Lung (tissue), 12 donors: Measurements from ENCODE around the gene KCNE1. TPM values are rescaled to one million over a fixed set of nuclear protein-coding genes. Genes with fewer than 3 reads are reported as not detected.

ENCODE experiments used
- ATAC-seq: fragments of 200-7000 bp; cut with Tn5 transposase; one replicate; pipeline ENCODE4 v1.9.1; 2020; ENCODE audit warnings: moderate number of reproducible peaks; ENCODE audit not compliant: insufficient read depth, low FRiP score
- DNase-seq, 3 donors: peaks; one replicate each; pipeline ENCODE4 v3.0.0-alpha.2; 2013 to 2017
- H3K27ac ChIP-seq, 2 donors: one replicate each; pipeline ENCODE4 v1.5.1; 2013; ENCODE audit warnings: mild to moderate bottlenecking in 2 of 2, moderate library complexity in 2 of 2, control low read depth in 1 of 2, inconsistent platforms in 1 of 2, low read depth in 1 of 2, low read length in 1 of 2
- H3K27me3 ChIP-seq, 3 donors: one replicate each; pipeline ENCODE4 v1.5.1; 2013; ENCODE audit warnings: low read length in 2 of 3; ENCODE audit not compliant: control insufficient read depth in 3 of 3, insufficient read depth in 3 of 3
- H3K36me3 ChIP-seq, 4 donors: one replicate each; pipeline ENCODE4 v1.5.1; 2013; ENCODE audit warnings: low read length in 4 of 4, mild to moderate bottlenecking in 1 of 4, moderate library complexity in 1 of 4; ENCODE audit not compliant: control insufficient read depth in 4 of 4, insufficient read depth in 4 of 4
- H3K4me1 ChIP-seq, 5 donors: one replicate each; pipeline ENCODE4 v1.5.1; 2013; ENCODE audit warnings: low read length in 5 of 5, mild to moderate bottlenecking in 2 of 5, moderate library complexity in 1 of 5; ENCODE audit not compliant: control insufficient read depth in 5 of 5, insufficient read depth in 5 of 5
- H3K4me3 ChIP-seq: one replicate; pipeline ENCODE4 v1.5.1; 2013; ENCODE audit warnings: mild to moderate bottlenecking, control low read depth, moderate library complexity
- H3K9ac ChIP-seq, 2 donors: one replicate each; pipeline ENCODE4 v1.5.1; 2013; ENCODE audit warnings: low read length in 2 of 2, control low read depth in 1 of 2; ENCODE audit not compliant: insufficient read depth in 1 of 2
- H3K9me3 ChIP-seq, 4 donors: one replicate each; pipeline ENCODE4 v1.5.1; 2013; ENCODE audit warnings: low read length in 3 of 4, mild to moderate bottlenecking in 1 of 4, moderate library complexity in 1 of 4; ENCODE audit not compliant: control insufficient read depth in 4 of 4, insufficient read depth in 3 of 4
- CTCF ChIP-seq: IDR thresholded peaks from 2 replicates; pipeline ENCODE4 v1.5.1; 2012; ENCODE audit warnings: mild to moderate bottlenecking; ENCODE audit errors: control extremely low read depth, extremely low read depth
- WGBS, 2 donors: extraction: QIAGEN DNeasy Blood & Tissue Kit; methylation state at CpG; one replicate each; pipeline ENCODE4 v1.1.7; 2013; 5-methylcytosine and 5-hydroxymethylcytosine counted together
- polyA plus RNA-seq, 2 donors: library from polyadenylated mRNA; stranded (reverse); fragments of 200-250 nt; gene quantifications; one replicate each; pipeline ENCODE4 v1.2.1, GENCODE V29; 2013
- total RNA-seq, 2 donors: library from RNA; depleted of rRNA in 1 of 2; stranded (reverse); fragments of >200 nt in 1 of 2; gene quantifications; one replicate each; pipeline ENCODE4 v1.2.1, GENCODE V29; 2014 to 2021
- donor health status: control.
- donor health status: control.
- donor health status: Bipolar disorder and iron deficiency.
- donor health status: healthy.
- donor health status: DM: yes; HTN: yes; CAD: no.

Gene KCNE1
- total and polyA plus RNA-seq, 4 donors, result 5.0 to 29.5 (median 14.9) TPM

GRCh38 chr21:34535886-34536285, 23.9 kb upstream of the KCNE1 start:
- WGBS, 2 donors, result 97 to 98% methylated on average over 3 of the region's 3 CpGs
- ATAC-seq, result no peak
- no peak for DNase-seq

GRCh38 chr21:34534522-34534921, 22.5 kb upstream of the KCNE1 start:
- no peak for DNase-seq
- no peak overlapping the region for H3K27ac ChIP-seq
- no peaks in the 10 kb centered on the region for H3K36me3 ChIP-seq
- ATAC-seq, result no peak
- H3K4me3 ChIP-seq, result no peak overlapping the region
- H3K27me3 ChIP-seq, result no peaks in the 10 kb centered on the region
- H3K9ac ChIP-seq, result no peak overlapping the region
- 48 to 68% methylated on average over 4 of the region's 4 CpGs for WGBS, 2 donors
- no peaks in the 10 kb centered on the region for H3K9me3 ChIP-seq
- peaks cover 0 to 12% (median 0%) of the 10 kb centered on the region in 5 donors for H3K4me1 ChIP-seq
- no peak for TF ChIP-seq CTCF

More at GRCh38 chr21:34535886-34536285, 23.9 kb upstream of the KCNE1 start:
- no peaks in the 10 kb centered on the region for H3K9me3 ChIP-seq
- TF ChIP-seq CTCF, result no peak
- no peak overlapping the region for H3K4me3 ChIP-seq
- H3K36me3 ChIP-seq, result no peaks in the 10 kb centered on the region
- peaks cover 0 to 12% (median 0%) of the 10 kb centered on the region in 5 donors for H3K4me1 ChIP-seq
- H3K27ac ChIP-seq, result peak overlapping the region in 1 of 2 donors; percentile 75
- H3K9ac ChIP-seq, result no peak overlapping the region
- H3K27me3 ChIP-seq, result no peaks in the 10 kb centered on the region

GRCh38 chr21:34533938-34534337, 21.9 kb upstream of the KCNE1 start:
- no peaks in the 10 kb centered on the region for H3K36me3 ChIP-seq
- H3K9me3 ChIP-seq, result no peaks in the 10 kb centered on the region
- H3K27ac ChIP-seq, result no peak overlapping the region
- DNase-seq (no peak), ATAC-seq (no peak)
- H3K4me3 ChIP-seq, result no peak overlapping the region
- no peaks in the 10 kb centered on the region for H3K27me3 ChIP-seq
- no peak overlapping the region for H3K9ac ChIP-seq
- TF ChIP-seq CTCF, result no peak
- H3K4me1 ChIP-seq, result peaks cover 0 to 12% (median 0%) of the 10 kb centered on the region in 5 donors
- WGBS, 2 donors, result 75 to 76% methylated on average over 3 of the region's 3 CpGs

GRCh38 chr21:34531399-34531798, 19.4 kb upstream of the KCNE1 start:
- Histone ChIP-seq H3K36me3 (no peaks in the 10 kb centered on the region), H3K27ac (peak overlapping the region in 1 of 2 donors; percentile 86), H3K4me1 (peaks cover 0 to 8% (median 1%) of the 10 kb centered on the region in 5 donors), H3K4me3 (no peak overlapping the region), H3K9me3 (no peaks in the 10 kb centered on the region), H3K27me3 (no peaks in the 10 kb centered on the region), H3K9ac (no peak overlapping the region)
- DNase-seq, result no peak
- ATAC-seq, result no peak
- TF ChIP-seq CTCF, result no peak
- 89 to 91% methylated on average over 6 of the region's 6 CpGs for WGBS, 2 donors
